Small intestine (tissue), 7 donors: Measurements from ENCODE around the gene RNU7-1. TPM values are rescaled to one million over a fixed set of nuclear protein-coding genes. Genes with fewer than 3 reads are reported as not detected.

Experiments used
- DNase-seq, 2 donors: peaks; one replicate each; pipeline versions ENCODE4 v3.0.0 to v3.0.0-alpha.2; 2013
- FAIRE-seq: peaks from 2 replicates; lab custom pipeline; 2012; peaks lifted over from hg19 to GRCh38; lab: Jason Lieb, UNC
- H3K27ac ChIP-seq, 3 donors: one replicate each; pipeline ENCODE4 v1.5.1; 2013; ENCODE audit warnings: low read length in 2 of 3, mild to moderate bottlenecking in 2 of 3, control low read depth in 1 of 3, inconsistent platforms in 1 of 3, low read depth in 1 of 3, moderate library complexity in 1 of 3
- H3K27me3 ChIP-seq, 3 donors: one replicate each; pipeline ENCODE4 v1.6.1; 2013; ENCODE audit warnings: low read length in 3 of 3, inconsistent platforms in 1 of 3; ENCODE audit not compliant: control insufficient read depth in 3 of 3, insufficient read depth in 3 of 3
- H3K36me3 ChIP-seq, 3 donors: one replicate each; pipeline ENCODE4 v1.6.1; 2013; ENCODE audit warnings: low read length in 3 of 3, inconsistent platforms in 1 of 3, low read depth in 1 of 3, mild to moderate bottlenecking in 1 of 3, moderate library complexity in 1 of 3; ENCODE audit not compliant: control insufficient read depth in 3 of 3, insufficient read depth in 2 of 3
- H3K4me1 ChIP-seq, 3 donors: one replicate each; pipeline ENCODE4 v1.6.1; 2013; ENCODE audit warnings: low read length in 2 of 3, inconsistent platforms in 1 of 3, low read depth in 1 of 3, mild to moderate bottlenecking in 1 of 3, moderate library complexity in 1 of 3; ENCODE audit not compliant: control insufficient read depth in 3 of 3, insufficient read depth in 2 of 3
- H3K4me3 ChIP-seq, 3 donors: one replicate each; pipeline ENCODE4 v1.5.1; 2013; ENCODE audit warnings: low read length in 3 of 3, control low read depth in 1 of 3, inconsistent platforms in 1 of 3, low read depth in 1 of 3, mild to moderate bottlenecking in 1 of 3, moderate library complexity in 1 of 3
- H3K9me3 ChIP-seq, 2 donors: one replicate each; pipeline ENCODE4 v1.6.1; 2013; ENCODE audit warnings: low read depth in 1 of 2, low read length in 1 of 2; ENCODE audit not compliant: control insufficient read depth in 2 of 2, insufficient read depth in 1 of 2
- WGBS, 3 donors: extraction: QIAGEN DNeasy Blood & Tissue Kit; methylation state at CpG; one replicate each; pipeline ENCODE4 v1.1.7; 2013; 5-methylcytosine and 5-hydroxymethylcytosine counted together
- polyA plus RNA-seq, 4 donors: library from polyadenylated mRNA; stranded (reverse) in 3 of 4; unstranded in 1 of 4; fragments of 200-250 nt in 3 of 4; fragments of 120-200 nt in 1 of 4; gene quantifications; one replicate each; pipeline versions ENCODE4 v1.2.1 to v1.2.3, GENCODE V29; 2013
- donor health status: healthy with polysubstance abuse.
- donor health status: control.
- donor health status: control.
- donor health status: Bipolar disorder and iron deficiency.
- donor health status: healthy.

The RNU7-1 gene
- polyA plus RNA-seq, 4 donors = not detected

DNA sequence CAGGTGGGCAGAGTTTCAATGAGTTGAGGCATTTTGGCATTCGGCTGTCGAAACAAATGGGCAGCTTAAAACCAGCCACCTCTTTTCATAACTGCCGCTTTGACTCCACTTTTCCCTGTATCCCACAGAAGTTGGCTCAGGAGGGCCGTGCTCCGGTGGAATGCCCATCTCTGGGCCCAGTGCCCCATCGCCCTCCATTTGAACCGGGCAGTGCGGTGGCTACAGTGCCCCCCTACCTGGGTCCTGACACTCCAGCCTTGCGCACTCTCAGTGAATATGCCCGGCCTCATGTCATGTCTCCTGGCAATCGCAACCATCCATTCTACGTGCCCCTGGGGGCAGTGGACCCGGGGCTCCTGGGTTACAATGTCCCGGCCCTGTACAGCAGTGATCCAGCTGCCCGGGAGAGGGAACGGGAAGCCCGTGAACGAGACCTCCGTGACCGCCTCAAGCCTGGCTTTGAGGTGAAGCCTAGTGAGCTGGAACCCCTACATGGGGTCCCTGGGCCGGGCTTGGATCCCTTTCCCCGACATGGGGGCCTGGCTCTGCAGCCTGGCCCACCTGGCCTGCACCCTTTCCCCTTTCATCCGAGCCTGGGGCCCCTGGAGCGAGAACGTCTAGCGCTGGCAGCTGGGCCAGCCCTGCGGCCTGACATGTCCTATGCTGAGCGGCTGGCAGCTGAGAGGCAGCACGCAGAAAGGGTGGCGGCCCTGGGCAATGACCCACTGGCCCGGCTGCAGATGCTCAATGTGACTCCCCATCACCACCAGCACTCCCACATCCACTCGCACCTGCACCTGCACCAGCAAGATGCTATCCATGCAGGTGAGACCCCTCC is 5.0 kb upstream of the RNU7-1 start:
- 83 to 85% (median 83%) methylated on average over 32 of the region's 32 CpGs for WGBS, 3 donors
- no peaks in the 10 kb centered on the region for H3K9me3 ChIP-seq
- FAIRE-seq (no peak), DNase-seq (no peak)
- peaks cover 2 to 26% (median 4%) of the 10 kb centered on the region in 3 donors for H3K4me1 ChIP-seq
- no peaks in the 10 kb centered on the region for H3K27me3 ChIP-seq
- peak overlapping the region in 1 of 3 donors; percentile 63 for H3K4me3 ChIP-seq
- peak overlapping the region; percentile 8 to 95 (median 92) for H3K27ac ChIP-seq
- H3K36me3 ChIP-seq = peaks cover 8 to 79% (median 10%) of the 10 kb centered on the region in 3 donors

DNA sequence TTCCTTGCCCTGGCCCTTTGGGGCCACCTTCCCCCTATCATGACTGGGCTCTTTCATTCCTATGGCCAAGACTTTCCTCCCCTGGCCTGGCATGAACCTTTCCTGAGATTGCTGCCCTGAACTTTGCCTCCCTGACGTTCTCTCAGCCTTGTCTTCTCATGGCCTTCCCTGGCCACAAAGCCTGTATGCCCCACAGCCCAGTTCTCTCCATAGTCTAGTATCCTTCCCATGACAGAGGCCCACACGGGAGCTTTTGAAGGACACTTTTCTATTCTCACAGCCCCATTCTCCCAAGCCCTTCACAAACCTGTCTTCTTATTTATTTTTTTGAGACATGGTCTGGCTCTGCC is 4.5 kb upstream of the RNU7-1 start:
- FAIRE-seq (no peak), DNase-seq (no peak)
- 37 to 69% (median 50%) methylated on average over 2 of the region's 2 CpGs for WGBS, 3 donors
- Histone ChIP-seq H3K4me1 (peaks cover 0 to 26% (median 4%) of the 10 kb centered on the region in 3 donors), H3K9me3 (no peaks in the 10 kb centered on the region), H3K36me3 (peaks cover 5 to 73% (median 7%) of the 10 kb centered on the region in 3 donors), H3K27ac (peak overlapping the region in 1 of 3 donors; percentile 11), H3K4me3 (no peak overlapping the region), H3K27me3 (no peaks in the 10 kb centered on the region)

DNA sequence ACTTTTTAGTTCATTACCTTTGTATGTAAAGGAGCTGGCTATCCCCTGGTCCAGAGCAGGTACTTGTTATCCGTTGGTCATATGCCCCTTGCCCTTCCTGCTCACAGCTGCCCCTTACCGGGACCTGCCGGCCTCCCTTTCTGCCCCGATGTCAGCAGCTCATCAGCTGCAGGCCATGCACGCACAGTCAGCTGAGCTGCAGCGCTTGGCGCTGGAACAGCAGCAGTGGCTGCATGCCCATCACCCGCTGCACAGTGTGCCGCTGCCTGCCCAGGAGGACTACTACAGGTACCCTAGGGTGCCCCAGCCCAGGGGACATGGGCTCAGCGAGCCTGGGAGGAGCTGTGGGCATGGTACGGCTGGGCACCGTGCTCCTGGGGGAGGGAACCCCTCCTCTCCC is 2.3 kb upstream of the RNU7-1 start:
- FAIRE-seq (no peak), DNase-seq (no peak)
- Histone ChIP-seq H3K27ac (no peak overlapping the region), H3K9me3 (no peaks in the 10 kb centered on the region), H3K27me3 (no peaks in the 10 kb centered on the region), H3K4me1 (peaks cover 5 to 43% (median 8%) of the 10 kb centered on the region in 3 donors), H3K4me3 (no peak overlapping the region), H3K36me3 (peaks cover 0 to 59% (median 2%) of the 10 kb centered on the region in 3 donors)
- WGBS, 3 donors = 84 to 89% (median 88%) methylated on average over 12 of the region's 12 CpGs

DNA sequence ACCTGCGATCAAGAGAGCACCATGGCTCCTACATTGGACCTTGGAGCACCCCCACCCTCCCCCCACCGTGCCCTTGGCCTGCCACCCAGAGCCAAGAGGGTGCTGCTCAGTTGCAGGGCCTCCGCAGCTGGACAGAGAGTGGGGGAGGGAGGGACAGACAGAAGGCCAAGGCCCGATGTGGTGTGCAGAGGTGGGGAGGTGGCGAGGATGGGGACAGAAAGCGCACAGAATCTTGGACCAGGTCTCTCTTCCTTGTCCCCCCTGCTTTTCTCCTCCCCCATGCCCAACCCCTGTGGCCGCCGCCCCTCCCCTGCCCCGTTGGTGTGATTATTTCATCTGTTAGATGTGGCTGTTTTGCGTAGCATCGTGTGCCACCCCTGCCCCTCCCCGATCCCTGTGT is 1.8 kb upstream of the RNU7-1 start:
- H3K36me3 ChIP-seq = peaks cover 0 to 54% (median 2%) of the 10 kb centered on the region in 3 donors
- H3K9me3 ChIP-seq = no peaks in the 10 kb centered on the region
- FAIRE-seq (no peak), DNase-seq (no peak)
- H3K4me3 ChIP-seq = no peak overlapping the region
- H3K4me1 ChIP-seq = peaks cover 5 to 40% (median 8%) of the 10 kb centered on the region in 3 donors
- H3K27ac ChIP-seq = no peak overlapping the region
- 69 to 79% (median 76%) methylated on average over 12 of the region's 12 CpGs for WGBS, 3 donors
- H3K27me3 ChIP-seq = no peaks in the 10 kb centered on the region

DNA sequence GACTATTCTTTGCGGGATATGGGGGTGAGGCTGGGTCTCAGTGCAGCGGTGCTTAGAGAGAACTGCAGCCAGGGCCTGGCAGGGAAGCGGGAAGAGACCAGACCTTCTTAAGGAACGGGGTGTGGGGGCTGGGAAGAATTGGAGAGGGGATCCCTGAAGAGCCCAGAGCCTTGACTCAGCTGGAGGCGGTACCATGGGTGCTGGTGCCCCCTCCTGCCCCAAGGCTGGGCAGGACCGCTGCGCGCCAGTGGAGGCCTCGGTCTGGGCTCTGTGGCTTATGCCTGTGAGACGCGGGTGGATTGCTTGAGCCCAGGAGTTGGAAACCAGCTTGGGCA is 1.3 kb upstream of the RNU7-1 start:
- Histone ChIP-seq H3K4me1 (peaks cover 5 to 35% (median 8%) of the 10 kb centered on the region in 3 donors), H3K27me3 (no peaks in the 10 kb centered on the region), H3K36me3 (peaks cover 0 to 50% (median 2%) of the 10 kb centered on the region in 3 donors), H3K4me3 (no peak overlapping the region), H3K27ac (peak overlapping the region in 2 of 3 donors; percentile 16 to 99), H3K9me3 (no peaks in the 10 kb centered on the region)
- DNase-seq (no peak), FAIRE-seq (no peak)
- WGBS, 3 donors = 91 to 93% (median 91%) methylated on average over 11 of the region's 11 CpGs

DNA sequence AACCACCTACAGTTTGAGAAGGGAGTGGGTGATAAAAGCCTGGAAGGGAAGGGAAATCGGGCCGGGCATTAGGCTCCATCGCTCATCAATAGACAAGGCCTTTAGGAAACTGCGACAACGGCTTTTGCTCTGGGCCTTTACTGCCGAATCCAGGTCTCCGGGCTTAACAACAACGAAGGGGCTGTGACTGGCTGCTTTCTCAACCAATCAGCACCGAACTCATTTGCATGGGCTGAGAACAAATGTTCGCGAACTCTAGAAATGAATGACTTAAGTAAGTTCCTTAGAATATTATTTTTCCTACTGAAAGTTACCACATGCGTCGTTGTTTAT is 261 bp upstream of the RNU7-1 start:
- H3K27ac ChIP-seq = peak overlapping the region; percentile 94 to 99 (median 98)
- 0 to 1% (median 1%) methylated on average over 13 of the region's 13 CpGs for WGBS, 3 donors
- H3K4me3 ChIP-seq = peak overlapping the region in 1 of 3 donors; percentile 75
- DNase-seq = peak; percentile 91 to 92
- no peak for FAIRE-seq
- H3K4me1 ChIP-seq = peaks cover 5 to 31% (median 6%) of the 10 kb centered on the region in 3 donors
- no peaks in the 10 kb centered on the region for H3K27me3 ChIP-seq
- H3K9me3 ChIP-seq = no peaks in the 10 kb centered on the region
- peaks cover 0 to 55% (median 2%) of the 10 kb centered on the region in 3 donors for H3K36me3 ChIP-seq

DNA sequence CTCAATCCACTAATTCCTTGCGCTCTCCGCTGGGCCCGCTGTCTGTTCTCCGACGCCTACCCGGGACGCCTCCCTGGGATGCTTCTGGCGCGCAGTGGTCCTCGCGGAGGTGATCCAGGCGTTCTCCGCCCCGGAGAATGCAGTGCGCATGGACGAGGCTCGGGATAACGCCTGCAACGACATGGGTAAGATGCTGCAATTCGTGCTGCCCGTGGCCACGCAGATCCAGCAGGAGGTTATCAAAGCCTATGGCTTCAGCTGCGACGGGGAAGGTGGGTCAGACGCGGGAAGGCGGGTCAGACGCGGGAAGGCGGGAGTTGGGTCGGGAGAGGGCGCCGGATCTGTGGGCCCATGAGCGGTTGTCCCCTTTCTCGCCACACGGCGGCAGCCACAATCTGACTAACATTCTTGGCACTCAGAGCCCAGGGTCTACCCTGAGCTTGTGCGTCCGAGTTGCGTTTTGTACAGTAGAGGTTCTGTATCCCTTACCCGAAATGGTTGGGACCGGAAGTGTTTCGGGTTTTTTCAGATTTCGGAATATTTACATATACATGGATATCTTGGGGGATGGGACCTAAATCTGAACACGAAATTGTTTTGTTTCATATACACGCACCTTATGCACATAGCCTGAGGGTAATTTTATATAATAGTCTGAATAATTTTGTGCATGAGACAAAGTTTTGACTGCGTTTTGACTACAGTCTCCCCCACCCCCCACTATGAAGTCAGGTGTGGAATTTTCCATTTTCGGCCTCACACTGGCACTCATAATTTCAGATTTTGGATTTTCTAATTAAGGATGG is 968 bp downstream of the RNU7-1 start:
- Histone ChIP-seq H3K4me1 (peaks cover 4 to 23% (median 5%) of the 10 kb centered on the region in 3 donors), H3K36me3 (peaks cover 0 to 43% (median 2%) of the 10 kb centered on the region in 3 donors), H3K27ac (peak overlapping the region; percentile 94 to 99 (median 98)), H3K27me3 (no peaks in the 10 kb centered on the region), H3K9me3 (no peaks in the 10 kb centered on the region), H3K4me3 (peak overlapping the region; percentile 46 to 75 (median 55))
- WGBS, 3 donors = 1 to 3% (median 2%) methylated on average over 48 of the region's 48 CpGs
- DNase-seq (peak; percentile 95), FAIRE-seq (no peak)

DNA sequence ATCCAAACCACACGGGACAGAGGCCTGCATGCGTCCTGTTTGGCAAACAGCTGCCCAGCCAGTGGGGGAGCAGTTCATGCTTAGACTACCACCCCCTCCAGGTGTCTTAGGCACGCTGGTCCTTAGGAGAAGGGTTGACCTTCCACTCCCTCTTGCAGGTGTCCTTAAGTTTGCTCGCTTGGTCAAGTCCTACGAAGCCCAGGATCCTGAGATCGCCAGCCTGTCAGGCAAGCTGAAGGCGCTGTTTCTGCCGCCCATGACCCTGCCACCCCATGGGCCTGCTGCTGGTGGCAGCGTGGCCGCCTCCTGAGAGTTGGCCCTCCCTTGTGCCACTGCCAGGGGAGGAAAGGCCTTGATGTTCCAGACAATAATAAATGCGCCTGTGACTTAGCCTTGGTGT is 2.0 kb downstream of the RNU7-1 start:
- DNase-seq (no peak), FAIRE-seq (no peak)
- no peaks in the 10 kb centered on the region for H3K9me3 ChIP-seq
- H3K27me3 ChIP-seq = no peaks in the 10 kb centered on the region
- H3K36me3 ChIP-seq = peaks cover 0 to 32% (median 2%) of the 10 kb centered on the region in 3 donors
- 46 to 65% (median 50%) methylated on average over 11 of the region's 11 CpGs for WGBS, 3 donors
- H3K27ac ChIP-seq = peak overlapping the region; percentile 82 to 99 (median 92)
- H3K4me3 ChIP-seq = peak overlapping the region in 2 of 3 donors; percentile 32 to 60
- H3K4me1 ChIP-seq = peaks cover 4 to 23% (median 5%) of the 10 kb centered on the region in 3 donors
